WTC11 (cell line): ENCODE results near the gene LDB2. TPM values are rescaled to one million over a fixed set of nuclear protein-coding genes. Genes with fewer than 3 reads are reported as not detected.
A peak's percentile ranks its signal among the peaks of the same experiment; 100 is the strongest.

ENCODE experiments used
- ATAC-seq: fragments of 200-7000 bp; cut with Tn5 transposase; 2 replicates; pipeline ENCODE4 v1.10.0; 2021; ENCODE audit warnings: mild to moderate bottlenecking, moderate library complexity
- CTCF ChIA-PET: fragments of 300-600 bp; sonication (Branson Sonifier 250); formaldehyde crosslinking; loops from one replicate; lab custom pipeline; 2021; ENCODE audit warnings: antibody characterized with exemption; lab: Charles Lee
- POLR2A ChIA-PET: fragments of 350-600 bp; sonication (Branson Sonifier 250); formaldehyde crosslinking; loops from one replicate; lab custom pipeline; 2021; ENCODE audit warnings: antibody characterized with exemption; lab: Charles Lee
- DNase-seq: peaks from one replicate; pipeline ENCODE4 v3.0.0; 2021; ENCODE audit warnings: low spot score
- H3K27ac Mint-ChIP-seq: 2 replicates; pipeline ENCODE4 v1.8.0; 2021; ENCODE audit warnings: mixed read lengths
- H3K27me3 Mint-ChIP-seq: 2 replicates; pipeline ENCODE4 v1.8.0; 2021; ENCODE audit warnings: low read depth, mild to moderate bottlenecking, moderate library complexity, mixed read lengths
- H3K36me3 Mint-ChIP-seq: 2 replicates; pipeline ENCODE4 v1.8.0; 2021; ENCODE audit warnings: mixed read lengths
- H3K4me1 Mint-ChIP-seq: 2 replicates; pipeline ENCODE4 v1.8.0; 2022; ENCODE audit warnings: mixed read lengths
- H3K4me3 Mint-ChIP-seq: 2 replicates; pipeline ENCODE4 v1.8.0; 2021; ENCODE audit warnings: mild to moderate bottlenecking, moderate library complexity, mixed read lengths
- H3K9me3 Mint-ChIP-seq: 2 replicates; pipeline ENCODE4 v1.8.0; 2021; ENCODE audit warnings: mixed read lengths
- ATF1 ChIP-seq: sonication (generic); formaldehyde crosslinking; IDR thresholded peaks from 2 replicates; pipeline ENCODE4 v1.8.1; 2023; ENCODE audit warnings: mild to moderate bottlenecking, moderate library complexity, missing genetic modification reagents
- EMX1 ChIP-seq: fragments of 250-450 bp; sonication (Bioruptor Pico); IDR thresholded peaks from 2 replicates; pipeline ENCODE4 v1.8.0; 2021; ENCODE audit warnings: mild to moderate bottlenecking
- ETV6 ChIP-seq: sonication (generic); formaldehyde crosslinking; IDR thresholded peaks from 2 replicates; pipeline ENCODE4 v1.8.1; 2022; ENCODE audit warnings: mild to moderate bottlenecking, missing genetic modification reagents
- GTF2I ChIP-seq: fragments of 250-450 bp; sonication (Bioruptor Pico); conservative IDR thresholded peaks from 2 replicates; pipeline ENCODE4 v1.4.0; 2021; ENCODE audit warnings: mild to moderate bottlenecking
- HMGA2 ChIP-seq: fragments of 250-450 bp; sonication (Bioruptor Pico); IDR thresholded peaks from 2 replicates; pipeline ENCODE4 v1.4.0; 2021; ENCODE audit warnings: mild to moderate bottlenecking, moderate library complexity
- KAT7 ChIP-seq: sonication (generic); formaldehyde crosslinking; IDR thresholded peaks from 2 replicates; pipeline ENCODE4 v1.8.1; 2023; ENCODE audit warnings: missing genetic modification reagents, mild to moderate bottlenecking, borderline replicate concordance
- NFE2L1 ChIP-seq: sonication (generic); formaldehyde crosslinking; IDR thresholded peaks from 2 replicates; pipeline ENCODE4 v1.8.1; 2023; ENCODE audit warnings: missing genetic modification reagents
- SMAD3 ChIP-seq: sonication (generic); formaldehyde crosslinking; IDR thresholded peaks from 2 replicates; pipeline ENCODE4 v1.8.0; 2022; ENCODE audit warnings: missing genetic modification reagents, mild to moderate bottlenecking, borderline replicate concordance
- SOX15 ChIP-seq: fragments of 250-450 bp; sonication (Bioruptor Pico); IDR thresholded peaks from 2 replicates; pipeline ENCODE4 v1.9.0; 2021; ENCODE audit warnings: mild to moderate bottlenecking
- SP1 ChIP-seq: sonication (generic); formaldehyde crosslinking; conservative IDR thresholded peaks from 2 replicates; pipeline ENCODE4 v1.8.1; 2022; ENCODE audit warnings: missing genetic modification reagents
- TCF7 ChIP-seq: sonication (generic); formaldehyde crosslinking; IDR thresholded peaks from 2 replicates; pipeline ENCODE4 v1.8.0; 2022; ENCODE audit warnings: mild to moderate bottlenecking, low read depth, missing genetic modification reagents, moderate library complexity
- ZNF121 ChIP-seq: sonication (generic); formaldehyde crosslinking; IDR thresholded peaks from 2 replicates; pipeline ENCODE4 v1.8.0; 2023; ENCODE audit warnings: missing genetic modification reagents
- ZNF317 ChIP-seq: sonication (generic); formaldehyde crosslinking; IDR thresholded peaks from 2 replicates; pipeline ENCODE4 v1.8.1; 2023; ENCODE audit warnings: low read depth, mild to moderate bottlenecking, moderate library complexity, missing genetic modification reagents, borderline replicate concordance
- total RNA-seq: library from RNA; stranded (reverse); gene quantifications from 3 replicates; pipeline ENCODE4 v1.2.3, GENCODE V29; 2021
- TF ChIP-seq, protein P1 (sequence below): fragments of 250-450 bp; sonication (Bioruptor Pico); IDR thresholded peaks from 2 replicates; pipeline ENCODE4 v1.9.0; 2021; ENCODE audit warnings: mild to moderate bottlenecking, borderline replicate concordance
- TF ChIP-seq, protein P2 (sequence below): fragments of 200-600 bp; IDR thresholded peaks from 2 replicates; pipeline ENCODE4 v1.8.0; 2022; ENCODE audit warnings: antibody characterized with exemption
- TF ChIP-seq, protein P3 (sequence below): sonication (generic); formaldehyde crosslinking; IDR thresholded peaks from 2 replicates; pipeline ENCODE4 v1.8.0; 2022; ENCODE audit warnings: mild to moderate bottlenecking, missing genetic modification reagents
- TF ChIP-seq, protein P4 (sequence below): fragments of 250-450 bp; sonication (Bioruptor Pico); conservative IDR thresholded peaks from 2 replicates; pipeline ENCODE4 v1.9.0; 2021; ENCODE audit warnings: mild to moderate bottlenecking
- TF ChIP-seq, protein P5 (sequence below): sonication (generic); formaldehyde crosslinking; IDR thresholded peaks from 2 replicates; pipeline ENCODE4 v1.8.0; 2022; ENCODE audit warnings: mild to moderate bottlenecking, missing genetic modification reagents
- TF ChIP-seq, protein P6 (sequence below): sonication (generic); formaldehyde crosslinking; conservative IDR thresholded peaks from 2 replicates; pipeline ENCODE4 v1.8.1; 2022; ENCODE audit warnings: mild to moderate bottlenecking, missing genetic modification reagents
- TF ChIP-seq, protein P7 (sequence below): fragments of 250-450 bp; sonication (Bioruptor Pico); IDR thresholded peaks from 2 replicates; pipeline ENCODE4 v1.9.0; 2021; ENCODE audit warnings: moderate library complexity, mild to moderate bottlenecking, inconsistent platforms, borderline replicate concordance
- TF ChIP-seq, protein P8 (sequence below): sonication (generic); formaldehyde crosslinking; IDR thresholded peaks from 2 replicates; pipeline ENCODE4 v1.8.0; 2022; ENCODE audit warnings: mild to moderate bottlenecking, missing genetic modification reagents

Gene LDB2
- total RNA-seq, 1 experiment from 2014 or later = 62.4 TPM

DNA sequence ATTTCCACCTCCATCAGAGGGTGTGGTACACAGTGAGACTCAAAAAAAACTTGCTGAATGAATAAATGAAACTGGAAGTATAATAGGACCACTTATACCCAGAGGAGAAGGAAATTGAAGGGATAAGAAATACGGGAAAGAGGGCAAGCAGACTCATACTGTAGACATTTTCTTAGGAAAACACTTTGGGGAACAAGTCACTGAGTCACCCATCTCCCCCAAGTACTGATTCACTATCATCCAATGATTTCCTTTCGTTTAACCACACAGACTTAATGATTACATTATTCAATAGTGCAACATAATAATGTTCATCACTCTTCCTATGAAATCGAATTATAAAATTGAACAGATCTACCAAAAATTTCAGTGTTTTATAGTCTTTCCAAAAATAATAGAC, 97.1 kb downstream of the LDB2 start:
- no peaks in the 10 kb centered on the region for H3K27me3 Mint-ChIP-seq
- ATAC-seq (no peak), DNase-seq (no peak)
- peaks cover 25% of the 10 kb centered on the region for H3K4me1 Mint-ChIP-seq
- H3K36me3 Mint-ChIP-seq = peaks cover 33% of the 10 kb centered on the region
- H3K9me3 Mint-ChIP-seq = no peaks in the 10 kb centered on the region
- no peak overlapping the region for H3K27ac Mint-ChIP-seq
- no peak for TF ChIP-seq TCF7
- TF ChIP-seq NFE2L1 (CRISPR knock-in tag) = no peak
- H3K4me3 Mint-ChIP-seq = no peak overlapping the region
- CTCF ChIA-PET = no interaction called here
- POLR2A ChIA-PET = no interaction called here

DNA sequence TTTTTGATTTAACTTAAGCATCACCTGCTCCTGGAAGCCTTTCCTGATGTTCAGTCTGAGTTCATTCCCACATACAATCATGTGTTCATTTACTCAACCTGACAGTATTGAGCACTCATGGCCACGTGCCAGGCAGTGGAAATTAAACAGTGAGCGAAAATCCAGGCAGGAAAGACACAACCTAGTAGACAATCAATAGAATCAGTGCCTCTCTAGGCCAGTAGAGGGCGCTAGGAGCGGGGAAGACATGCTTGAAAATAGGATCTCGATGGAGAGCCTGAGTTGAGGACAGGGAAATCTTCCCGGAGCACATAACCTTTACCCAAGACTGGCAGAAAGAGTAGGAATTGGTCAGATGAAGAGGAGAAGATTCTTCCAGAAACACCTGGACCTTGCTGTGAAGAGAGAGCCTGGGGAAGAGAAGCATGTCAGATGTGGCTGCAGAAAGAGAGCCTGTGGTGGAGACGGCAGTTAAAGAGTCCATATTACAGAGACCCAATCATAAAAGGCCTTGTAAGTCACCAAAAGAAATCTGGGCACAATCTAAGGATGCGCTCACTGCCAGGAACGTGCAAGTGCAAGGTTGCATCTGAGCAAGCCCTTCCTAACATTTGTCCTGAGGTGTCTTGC, 103.5 kb downstream of the LDB2 start:
- Mint-ChIP-seq H3K36me3 (peaks cover 12% of the 10 kb centered on the region), H3K4me1 (peaks cover 61% of the 10 kb centered on the region), H3K9me3 (no peaks in the 10 kb centered on the region), H3K27ac (peak overlapping the region; percentile 75), H3K4me3 (no peak overlapping the region), H3K27me3 (no peaks in the 10 kb centered on the region)
- ATAC-seq (peak; percentile 81), DNase-seq (peak; percentile 84)
- ChIA-PET POLR2A (no interaction called here), CTCF (interaction anchor here (0.6 to 2.8 kb wide), 12 partner anchors 12 to 186 kb away, joined by 3 to 13 read pairs (median 4); no protein-coding TSS in a partner anchor)
- no peak for TF ChIP-seq ZNF317 (CRISPR knock-in tag)
- TF ChIP-seq, protein P1, sequence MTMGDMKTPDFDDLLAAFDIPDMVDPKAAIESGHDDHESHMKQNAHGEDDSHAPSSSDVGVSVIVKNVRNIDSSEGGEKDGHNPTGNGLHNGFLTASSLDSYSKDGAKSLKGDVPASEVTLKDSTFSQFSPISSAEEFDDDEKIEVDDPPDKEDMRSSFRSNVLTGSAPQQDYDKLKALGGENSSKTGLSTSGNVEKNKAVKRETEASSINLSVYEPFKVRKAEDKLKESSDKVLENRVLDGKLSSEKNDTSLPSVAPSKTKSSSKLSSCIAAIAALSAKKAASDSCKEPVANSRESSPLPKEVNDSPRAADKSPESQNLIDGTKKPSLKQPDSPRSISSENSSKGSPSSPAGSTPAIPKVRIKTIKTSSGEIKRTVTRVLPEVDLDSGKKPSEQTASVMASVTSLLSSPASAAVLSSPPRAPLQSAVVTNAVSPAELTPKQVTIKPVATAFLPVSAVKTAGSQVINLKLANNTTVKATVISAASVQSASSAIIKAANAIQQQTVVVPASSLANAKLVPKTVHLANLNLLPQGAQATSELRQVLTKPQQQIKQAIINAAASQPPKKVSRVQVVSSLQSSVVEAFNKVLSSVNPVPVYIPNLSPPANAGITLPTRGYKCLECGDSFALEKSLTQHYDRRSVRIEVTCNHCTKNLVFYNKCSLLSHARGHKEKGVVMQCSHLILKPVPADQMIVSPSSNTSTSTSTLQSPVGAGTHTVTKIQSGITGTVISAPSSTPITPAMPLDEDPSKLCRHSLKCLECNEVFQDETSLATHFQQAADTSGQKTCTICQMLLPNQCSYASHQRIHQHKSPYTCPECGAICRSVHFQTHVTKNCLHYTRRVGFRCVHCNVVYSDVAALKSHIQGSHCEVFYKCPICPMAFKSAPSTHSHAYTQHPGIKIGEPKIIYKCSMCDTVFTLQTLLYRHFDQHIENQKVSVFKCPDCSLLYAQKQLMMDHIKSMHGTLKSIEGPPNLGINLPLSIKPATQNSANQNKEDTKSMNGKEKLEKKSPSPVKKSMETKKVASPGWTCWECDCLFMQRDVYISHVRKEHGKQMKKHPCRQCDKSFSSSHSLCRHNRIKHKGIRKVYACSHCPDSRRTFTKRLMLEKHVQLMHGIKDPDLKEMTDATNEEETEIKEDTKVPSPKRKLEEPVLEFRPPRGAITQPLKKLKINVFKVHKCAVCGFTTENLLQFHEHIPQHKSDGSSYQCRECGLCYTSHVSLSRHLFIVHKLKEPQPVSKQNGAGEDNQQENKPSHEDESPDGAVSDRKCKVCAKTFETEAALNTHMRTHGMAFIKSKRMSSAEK (CRISPR knock-in tag) = no peak
- TF ChIP-seq, protein P2, sequence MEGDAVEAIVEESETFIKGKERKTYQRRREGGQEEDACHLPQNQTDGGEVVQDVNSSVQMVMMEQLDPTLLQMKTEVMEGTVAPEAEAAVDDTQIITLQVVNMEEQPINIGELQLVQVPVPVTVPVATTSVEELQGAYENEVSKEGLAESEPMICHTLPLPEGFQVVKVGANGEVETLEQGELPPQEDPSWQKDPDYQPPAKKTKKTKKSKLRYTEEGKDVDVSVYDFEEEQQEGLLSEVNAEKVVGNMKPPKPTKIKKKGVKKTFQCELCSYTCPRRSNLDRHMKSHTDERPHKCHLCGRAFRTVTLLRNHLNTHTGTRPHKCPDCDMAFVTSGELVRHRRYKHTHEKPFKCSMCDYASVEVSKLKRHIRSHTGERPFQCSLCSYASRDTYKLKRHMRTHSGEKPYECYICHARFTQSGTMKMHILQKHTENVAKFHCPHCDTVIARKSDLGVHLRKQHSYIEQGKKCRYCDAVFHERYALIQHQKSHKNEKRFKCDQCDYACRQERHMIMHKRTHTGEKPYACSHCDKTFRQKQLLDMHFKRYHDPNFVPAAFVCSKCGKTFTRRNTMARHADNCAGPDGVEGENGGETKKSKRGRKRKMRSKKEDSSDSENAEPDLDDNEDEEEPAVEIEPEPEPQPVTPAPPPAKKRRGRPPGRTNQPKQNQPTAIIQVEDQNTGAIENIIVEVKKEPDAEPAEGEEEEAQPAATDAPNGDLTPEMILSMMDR = peak; percentile 90
- TF ChIP-seq EMX1 = no peak
- TF ChIP-seq ETV6 (CRISPR knock-in tag) = peak; percentile 18; the same call in 1 of the 2 replicates
- TF ChIP-seq, protein P3, sequence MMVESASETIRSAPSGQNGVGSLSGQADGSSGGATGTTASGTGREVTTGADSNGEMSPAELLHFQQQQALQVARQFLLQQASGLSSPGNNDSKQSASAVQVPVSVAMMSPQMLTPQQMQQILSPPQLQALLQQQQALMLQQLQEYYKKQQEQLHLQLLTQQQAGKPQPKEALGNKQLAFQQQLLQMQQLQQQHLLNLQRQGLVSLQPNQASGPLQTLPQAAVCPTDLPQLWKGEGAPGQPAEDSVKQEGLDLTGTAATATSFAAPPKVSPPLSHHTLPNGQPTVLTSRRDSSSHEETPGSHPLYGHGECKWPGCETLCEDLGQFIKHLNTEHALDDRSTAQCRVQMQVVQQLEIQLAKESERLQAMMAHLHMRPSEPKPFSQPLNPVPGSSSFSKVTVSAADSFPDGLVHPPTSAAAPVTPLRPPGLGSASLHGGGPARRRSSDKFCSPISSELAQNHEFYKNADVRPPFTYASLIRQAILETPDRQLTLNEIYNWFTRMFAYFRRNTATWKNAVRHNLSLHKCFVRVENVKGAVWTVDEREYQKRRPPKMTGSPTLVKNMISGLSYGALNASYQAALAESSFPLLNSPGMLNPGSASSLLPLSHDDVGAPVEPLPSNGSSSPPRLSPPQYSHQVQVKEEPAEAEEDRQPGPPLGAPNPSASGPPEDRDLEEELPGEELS (CRISPR knock-in tag) = no peak
- TF ChIP-seq, protein P4, sequence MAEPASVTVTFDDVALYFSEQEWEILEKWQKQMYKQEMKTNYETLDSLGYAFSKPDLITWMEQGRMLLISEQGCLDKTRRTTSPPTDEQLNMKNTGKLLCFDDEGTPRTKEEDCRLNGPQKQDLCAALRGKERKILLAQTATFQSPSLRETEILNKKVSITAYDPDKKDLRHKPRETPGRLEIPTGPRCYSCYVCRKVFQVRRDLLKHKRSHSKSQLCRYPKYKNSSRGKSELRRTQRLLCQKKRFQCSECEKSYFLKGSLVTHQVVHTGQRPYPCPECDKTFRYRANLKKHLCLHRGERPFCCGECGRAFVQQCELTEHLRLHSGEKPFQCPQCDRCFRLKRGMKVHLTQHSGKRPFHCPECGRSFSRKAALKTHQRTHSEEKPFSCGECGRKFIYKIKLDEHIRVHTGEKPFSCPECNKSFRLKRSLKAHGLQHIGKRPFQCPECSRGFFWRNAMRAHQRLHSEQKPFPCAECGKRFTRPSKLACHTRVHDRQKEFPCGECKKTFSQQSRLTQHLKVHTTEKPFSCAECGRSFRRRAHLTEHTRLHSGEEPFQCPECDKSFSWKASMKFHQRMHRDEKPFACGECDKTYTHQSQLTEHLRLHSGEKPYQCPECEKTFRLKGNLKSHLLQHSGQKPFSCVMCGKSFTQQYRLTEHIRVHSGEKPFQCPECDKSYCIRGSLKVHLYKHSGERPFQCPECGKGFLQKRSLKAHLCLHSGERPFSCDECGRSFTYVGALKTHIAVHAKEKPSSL (CRISPR knock-in tag) = no peak
- TF ChIP-seq GTF2I (CRISPR knock-in tag) = no peak
- no peak for TF ChIP-seq KAT7
- TF ChIP-seq ATF1 = no peak
- TF ChIP-seq, protein P5, sequence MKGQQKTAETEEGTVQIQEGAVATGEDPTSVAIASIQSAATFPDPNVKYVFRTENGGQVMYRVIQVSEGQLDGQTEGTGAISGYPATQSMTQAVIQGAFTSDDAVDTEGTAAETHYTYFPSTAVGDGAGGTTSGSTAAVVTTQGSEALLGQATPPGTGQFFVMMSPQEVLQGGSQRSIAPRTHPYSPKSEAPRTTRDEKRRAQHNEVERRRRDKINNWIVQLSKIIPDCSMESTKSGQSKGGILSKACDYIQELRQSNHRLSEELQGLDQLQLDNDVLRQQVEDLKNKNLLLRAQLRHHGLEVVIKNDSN = 0 out of 2 replicates have a peak, but pooled peaks have one; percentile 14
- TF ChIP-seq, protein P6, sequence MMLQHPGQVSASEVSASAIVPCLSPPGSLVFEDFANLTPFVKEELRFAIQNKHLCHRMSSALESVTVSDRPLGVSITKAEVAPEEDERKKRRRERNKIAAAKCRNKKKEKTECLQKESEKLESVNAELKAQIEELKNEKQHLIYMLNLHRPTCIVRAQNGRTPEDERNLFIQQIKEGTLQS = no peak
- TF ChIP-seq SOX15 (CRISPR knock-in tag) = no peak
- no peak for TF ChIP-seq SP1 (CRISPR knock-in tag)
- TF ChIP-seq, protein P7, sequence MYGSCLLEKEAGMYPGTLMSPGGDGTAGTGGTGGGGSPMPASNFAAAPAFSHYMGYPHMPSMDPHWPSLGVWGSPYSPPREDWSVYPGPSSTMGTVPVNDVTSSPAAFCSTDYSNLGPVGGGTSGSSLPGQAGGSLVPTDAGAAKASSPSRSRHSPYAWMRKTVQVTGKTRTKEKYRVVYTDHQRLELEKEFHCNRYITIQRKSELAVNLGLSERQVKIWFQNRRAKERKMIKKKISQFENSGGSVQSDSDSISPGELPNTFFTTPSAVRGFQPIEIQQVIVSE = no peak
- no peak for TF ChIP-seq HMGA2 (CRISPR knock-in tag)
- TF ChIP-seq SMAD3 (CRISPR knock-in tag) = no peak
- TF ChIP-seq, protein P8, sequence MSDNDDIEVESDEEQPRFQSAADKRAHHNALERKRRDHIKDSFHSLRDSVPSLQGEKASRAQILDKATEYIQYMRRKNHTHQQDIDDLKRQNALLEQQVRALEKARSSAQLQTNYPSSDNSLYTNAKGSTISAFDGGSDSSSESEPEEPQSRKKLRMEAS = peak; percentile 40; the same call in 1 of the 2 replicates
- peak; percentile 89 for TF ChIP-seq ZNF121 (CRISPR knock-in tag)
